GM19240 (cell line): ENCODE data around the gene PMVK.
"Not testable (repeated sequence)": the region's sequence is repeated elsewhere in the genome, so short reads cannot be mapped to it uniquely, and the experiment has no call there.

ENCODE experiments used
- DNase-seq: peaks from one replicate; pipeline ENCODE4 v3.0.0; 2011; ENCODE audit warnings: low spot score; ENCODE audit not compliant: insufficient read length

Gene PMVK

GRCh38 chr1:154936555-154937084 is at the start of gene PMVK:
PMVK (minus strand) TSS chr1:154936719; CDS start chr1:154936685, 34 bp downstream.
- peak; percentile 77 for DNase-seq

GRCh38 chr1:154983776-154984466 is 47.4 kb upstream of the PMVK start:
- DNase-seq: no peak

GRCh38 chr1:154982897-154983648 is 46.6 kb upstream of the PMVK start, which contains the start of gene FLAD1:
FLAD1 (plus strand) TSS chr1:154983344; CDS start chr1:154983695, 351 bp downstream.
- DNase-seq: peak; percentile 96

GRCh38 chr1:154982341-154982740 is 45.8 kb upstream of the PMVK start:
- no peak for DNase-seq

GRCh38 chr1:154978360-154978759 is 41.8 kb upstream of the PMVK start:
- no peak for DNase-seq

- DNase-seq: not testable (repeated sequence)
Measured at GRCh38 chr1:154977762-154978161, 41.2 kb upstream of the PMVK start.

GRCh38 chr1:154975409-154976059 is 39.0 kb upstream of the PMVK start:
- no peak for DNase-seq

- peak; percentile 69 for DNase-seq
Measured at GRCh38 chr1:154974808-154975408, 38.4 kb upstream of the PMVK start.

- DNase-seq: peak; percentile 96
Measured at GRCh38 chr1:154974102-154974807, 37.7 kb upstream of the PMVK start, which contains the start of gene CKS1B. CKS1B (plus strand) TSS chr1:154974681; CDS start chr1:154974746, 65 bp downstream.

- DNase-seq: peak; percentile 91
Measured at GRCh38 chr1:154973344-154974101, 37.0 kb upstream of the PMVK start.

GRCh38 chr1:154972517-154973343 is 36.2 kb upstream of the PMVK start:
- no peak for DNase-seq

GRCh38 chr1:154972213-154972516 is 35.6 kb upstream of the PMVK start:
- no peak for DNase-seq

- no peak for DNase-seq
Measured at GRCh38 chr1:154971341-154971998, 35.0 kb upstream of the PMVK start.

- DNase-seq: peak; percentile 37
Measured at GRCh38 chr1:154970631-154971340, 34.3 kb upstream of the PMVK start, which contains the start of gene SHC1. SHC1 (minus strand) TSS chr1:154970747; CDS start chr1:154970526, 221 bp downstream.

- no peak for DNase-seq
Measured at GRCh38 chr1:154969860-154970452, 33.4 kb upstream of the PMVK start.

GRCh38 chr1:154969246-154969645 is 32.7 kb upstream of the PMVK start:
- DNase-seq: no peak

- no peak for DNase-seq
Measured at GRCh38 chr1:154968731-154969130, 32.2 kb upstream of the PMVK start.
